ENCODE results near the gene SGSM1.

SGSM1 gene

DNA sequence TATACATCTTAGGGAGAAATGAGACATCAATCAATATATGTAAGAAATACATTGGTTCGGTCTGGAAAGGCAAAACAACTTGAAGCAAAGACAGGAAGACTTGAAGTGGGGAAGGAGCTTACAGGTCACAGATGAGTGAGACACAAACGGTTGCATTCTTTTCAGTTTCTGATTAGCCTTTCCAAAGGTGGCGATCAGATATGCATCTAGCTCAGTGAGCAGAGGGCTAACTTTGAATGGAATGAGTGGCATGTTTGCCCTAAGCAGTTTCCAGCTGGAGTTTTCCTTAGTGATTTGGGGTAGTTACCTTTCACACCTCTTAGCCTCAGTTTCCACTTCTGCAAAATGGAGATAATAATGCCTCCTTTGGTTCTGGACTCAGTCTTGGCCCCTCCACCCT, 124.7 kb downstream of the SGSM1 start:
- H3K4me1 ChIP-seq (ENCODE audit: insufficient read depth, low read length) = peaks cover 6% of the 10 kb centered on the region; the same call in 1 of the 2 replicates
- 0 out of 2 replicates have a peak, but pooled peaks cover 6% of the 10 kb centered on the region for H3K9me3 ChIP-seq (ENCODE audit: control insufficient read depth, insufficient read depth, low read length)
- H3K9ac ChIP-seq (ENCODE audit: low read depth, low read length) = no peak overlapping the region
- no peaks in the 10 kb centered on the region for H3K36me3 ChIP-seq (ENCODE audit: insufficient read depth, low read length)

DNA sequence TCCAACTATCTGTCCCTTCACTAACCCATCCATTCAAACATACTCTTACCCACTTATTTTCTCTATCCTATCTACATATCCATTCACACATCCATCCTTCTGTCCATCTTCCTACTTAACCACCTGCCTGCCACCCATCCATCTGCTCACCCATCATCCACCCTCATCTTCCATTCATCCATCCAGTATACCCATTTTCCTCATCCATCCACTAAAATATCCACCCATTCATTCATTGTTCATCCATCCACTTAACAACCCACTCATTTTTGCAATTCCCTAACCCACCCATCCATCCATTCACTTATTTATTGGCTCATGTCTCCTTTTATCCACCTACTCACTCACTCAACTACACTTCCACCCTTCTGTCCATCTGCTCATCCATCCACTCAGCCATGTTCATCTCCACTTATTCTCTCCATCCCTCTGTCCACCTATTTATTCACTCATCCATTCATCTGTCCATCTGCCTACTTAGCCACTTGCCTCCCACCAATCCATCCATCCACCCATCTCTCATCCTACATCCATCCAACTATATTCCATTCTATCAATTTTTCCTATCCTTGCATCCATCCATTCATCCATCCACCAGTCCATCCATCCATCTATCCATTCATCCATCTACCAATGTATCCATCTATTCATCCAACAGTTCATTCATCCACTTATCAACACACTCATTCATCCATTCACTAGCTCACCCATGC, 129.9 kb downstream of the SGSM1 start:
- Histone ChIP-seq H3K9ac (ENCODE audit: low read depth, low read length) (no peak overlapping the region), H3K9me3 (ENCODE audit: control insufficient read depth, insufficient read depth, low read length) (no peaks in the 10 kb centered on the region), H3K4me1 (ENCODE audit: insufficient read depth, low read length) (peaks cover 5% of the 10 kb centered on the region; the same call in 1 of the 2 replicates), H3K36me3 (ENCODE audit: insufficient read depth, low read length) (no peaks in the 10 kb centered on the region)

DNA sequence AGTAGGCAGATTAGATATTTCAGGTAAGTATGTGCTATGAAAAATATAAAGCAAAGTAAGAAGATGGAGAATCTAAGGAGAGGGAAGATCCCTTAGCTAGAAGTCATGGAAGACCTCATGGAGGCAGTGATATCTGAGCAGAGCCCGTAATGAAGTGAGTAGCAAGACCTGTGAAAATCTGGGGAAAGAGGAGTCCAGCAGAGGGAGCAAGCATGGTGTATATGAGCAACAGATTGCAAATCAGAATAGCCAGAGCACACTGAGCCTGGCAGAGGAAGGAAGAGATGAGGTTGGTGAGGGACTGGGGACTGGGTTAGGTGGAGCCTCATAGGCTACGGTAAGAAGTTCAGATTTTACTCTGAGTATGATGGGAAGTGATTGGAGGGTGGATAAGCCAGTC, 131.1 kb downstream of the SGSM1 start:
- H3K4me1 ChIP-seq (ENCODE audit: insufficient read depth, low read length) = peaks cover 5% of the 10 kb centered on the region; the same call in 1 of the 2 replicates
- no peaks in the 10 kb centered on the region for H3K9me3 ChIP-seq (ENCODE audit: control insufficient read depth, insufficient read depth, low read length)
- no peak overlapping the region for H3K9ac ChIP-seq (ENCODE audit: low read depth, low read length)
- H3K36me3 ChIP-seq (ENCODE audit: insufficient read depth, low read length) = no peaks in the 10 kb centered on the region

DNA sequence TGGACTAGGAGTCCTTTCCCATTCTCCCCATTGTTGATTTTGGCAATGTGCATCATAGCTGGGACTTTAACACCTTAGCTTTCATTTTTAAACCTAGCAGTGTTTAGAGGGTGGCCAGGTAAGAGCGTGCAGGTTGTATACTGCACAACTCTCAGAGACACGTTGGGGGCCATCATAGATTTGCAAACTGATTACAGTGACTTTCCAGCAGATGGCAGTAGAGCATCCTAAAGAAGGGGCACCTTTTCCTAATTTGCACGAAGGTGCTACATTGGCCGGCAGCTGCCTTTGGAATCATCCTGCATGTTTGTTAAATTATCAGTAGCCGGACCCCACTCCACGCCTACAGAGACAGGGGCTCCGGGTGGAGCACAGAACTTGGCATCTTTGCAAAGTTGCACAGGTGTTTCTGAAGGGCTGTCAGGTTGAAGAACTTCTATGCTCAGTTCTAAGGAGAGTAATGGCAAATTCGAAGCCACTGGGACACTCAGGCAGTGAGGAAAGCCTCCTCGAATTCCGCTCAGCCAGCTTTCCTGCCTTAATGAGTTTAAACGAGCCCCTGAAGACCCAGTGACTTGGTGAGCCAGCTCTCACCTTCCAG, 132.8 kb downstream of the SGSM1 start:
- Histone ChIP-seq H3K9ac (ENCODE audit: low read depth, low read length) (no peak overlapping the region), H3K36me3 (ENCODE audit: insufficient read depth, low read length) (no peaks in the 10 kb centered on the region), H3K4me1 (ENCODE audit: insufficient read depth, low read length) (peaks cover 4% of the 10 kb centered on the region; the same call in 1 of the 2 replicates), H3K9me3 (ENCODE audit: control insufficient read depth, insufficient read depth, low read length) (no peaks in the 10 kb centered on the region)

DNA sequence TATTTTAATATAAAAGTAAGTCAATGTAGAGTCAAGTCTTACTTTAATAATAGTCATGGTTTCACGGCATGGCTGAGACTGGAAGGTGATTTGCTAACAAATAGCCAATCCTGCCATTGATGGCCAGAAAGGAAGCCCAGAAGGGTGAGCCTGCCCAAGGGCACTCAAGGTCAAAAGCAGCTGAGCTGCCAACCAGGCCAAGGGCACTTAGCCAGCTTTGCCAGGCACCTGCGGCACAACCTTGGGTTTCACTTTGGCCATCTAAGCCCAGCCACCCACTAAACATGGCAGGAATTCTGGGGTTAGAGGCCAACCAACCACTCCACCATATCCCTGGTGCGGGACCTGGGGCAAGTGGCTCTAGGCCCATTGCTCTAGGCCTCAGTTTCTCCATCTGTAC, 136.3 kb downstream of the SGSM1 start:
- no peaks in the 10 kb centered on the region for H3K9me3 ChIP-seq (ENCODE audit: control insufficient read depth, insufficient read depth, low read length)
- H3K9ac ChIP-seq (ENCODE audit: low read depth, low read length) = no peak overlapping the region
- no peaks in the 10 kb centered on the region for H3K36me3 ChIP-seq (ENCODE audit: insufficient read depth, low read length)
- H3K4me1 ChIP-seq (ENCODE audit: insufficient read depth, low read length) = peaks cover 3% of the 10 kb centered on the region; the same call in 1 of the 2 replicates

DNA sequence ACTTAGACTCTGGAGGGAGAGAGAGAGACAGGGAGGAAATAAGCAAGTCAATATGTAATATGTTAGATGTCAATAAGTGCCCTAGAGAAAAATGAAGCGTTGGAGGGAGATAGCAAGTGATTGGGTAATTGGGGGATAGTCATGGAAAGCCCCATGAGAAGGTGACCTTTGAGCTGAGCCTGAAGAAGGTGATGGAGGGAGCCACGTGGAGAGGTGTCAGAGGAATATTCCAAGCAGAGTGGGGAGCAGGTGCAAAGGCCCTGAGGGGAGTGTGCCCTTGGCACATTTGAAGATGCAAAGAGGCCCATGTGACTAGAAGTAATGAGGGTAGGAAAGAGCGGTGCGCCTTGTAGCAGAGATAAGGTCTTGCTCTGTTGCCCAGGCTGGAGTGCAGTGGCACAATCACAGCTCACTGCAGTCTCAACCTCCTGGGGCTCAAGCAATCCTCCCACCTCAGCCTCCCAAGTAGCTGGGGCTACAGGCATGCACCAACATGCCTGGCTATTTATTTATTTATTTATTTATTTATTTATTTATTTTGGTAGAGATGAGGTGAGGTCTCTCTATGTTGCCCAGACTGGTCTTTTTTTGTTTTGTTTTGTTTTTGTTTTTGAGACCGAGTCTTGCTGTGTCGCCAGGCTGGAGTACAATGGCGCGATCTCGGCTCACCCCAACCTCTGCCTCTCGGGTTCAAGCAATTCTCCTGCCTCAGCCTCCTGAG, 138.4 kb downstream of the SGSM1 start:
- Histone ChIP-seq H3K36me3 (ENCODE audit: insufficient read depth, low read length) (no peaks in the 10 kb centered on the region), H3K4me1 (ENCODE audit: insufficient read depth, low read length) (peaks cover under 1% of the 10 kb centered on the region; the same call in 1 of the 2 replicates), H3K9ac (ENCODE audit: low read depth, low read length) (no peak overlapping the region), H3K9me3 (ENCODE audit: control insufficient read depth, insufficient read depth, low read length) (no peaks in the 10 kb centered on the region)

DNA sequence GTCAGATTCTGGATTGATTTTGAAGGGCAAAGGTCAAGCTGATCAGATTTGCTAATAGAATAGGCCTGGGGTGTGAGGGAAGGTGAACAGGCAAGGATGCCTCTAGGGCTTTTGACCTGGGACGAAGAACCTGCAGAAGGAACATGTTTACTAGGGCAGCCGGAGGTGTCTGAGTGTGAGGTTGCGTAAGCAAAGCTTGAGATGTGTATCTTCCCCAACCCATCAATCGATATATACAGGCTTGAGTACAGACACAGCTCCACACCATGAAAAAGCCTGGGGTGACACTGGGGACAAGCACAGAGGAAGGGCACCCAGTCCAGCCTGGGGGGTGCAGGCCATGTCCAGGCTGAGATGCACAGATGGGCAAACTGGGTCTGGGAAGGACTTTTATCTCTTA, 139.4 kb downstream of the SGSM1 start:
- Histone ChIP-seq H3K4me1 (ENCODE audit: insufficient read depth, low read length) (no peaks in the 10 kb centered on the region; the same call in 1 of the 2 replicates), H3K9me3 (ENCODE audit: control insufficient read depth, insufficient read depth, low read length) (no peaks in the 10 kb centered on the region), H3K36me3 (ENCODE audit: insufficient read depth, low read length) (no peaks in the 10 kb centered on the region), H3K9ac (ENCODE audit: low read depth, low read length) (no peak overlapping the region)

DNA sequence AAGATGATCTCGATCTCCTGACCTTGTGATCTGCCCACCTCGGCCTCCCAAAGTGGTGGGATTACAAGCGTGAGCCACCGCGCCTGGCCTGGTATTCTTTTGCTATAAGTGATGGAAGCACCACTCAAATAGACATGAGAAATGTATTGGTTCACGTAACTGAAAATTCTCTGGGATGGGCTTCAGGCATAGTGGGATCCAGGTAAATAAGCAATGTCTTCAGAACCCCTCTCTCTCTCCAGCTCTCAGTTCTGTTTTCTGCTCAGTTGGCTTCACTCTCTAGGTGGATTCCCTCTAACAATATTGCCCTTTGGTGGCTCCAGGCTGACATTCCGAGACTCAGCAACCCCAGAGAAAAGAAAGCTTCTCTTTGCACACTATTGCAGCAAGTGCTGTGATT, 141.4 kb downstream of the SGSM1 start:
- no peaks in the 10 kb centered on the region for H3K36me3 ChIP-seq (ENCODE audit: insufficient read depth, low read length)
- H3K9ac ChIP-seq (ENCODE audit: low read depth, low read length) = no peak overlapping the region
- no peaks in the 10 kb centered on the region for H3K9me3 ChIP-seq (ENCODE audit: control insufficient read depth, insufficient read depth, low read length)
- H3K4me1 ChIP-seq (ENCODE audit: insufficient read depth, low read length) = peaks cover 4% of the 10 kb centered on the region

DNA sequence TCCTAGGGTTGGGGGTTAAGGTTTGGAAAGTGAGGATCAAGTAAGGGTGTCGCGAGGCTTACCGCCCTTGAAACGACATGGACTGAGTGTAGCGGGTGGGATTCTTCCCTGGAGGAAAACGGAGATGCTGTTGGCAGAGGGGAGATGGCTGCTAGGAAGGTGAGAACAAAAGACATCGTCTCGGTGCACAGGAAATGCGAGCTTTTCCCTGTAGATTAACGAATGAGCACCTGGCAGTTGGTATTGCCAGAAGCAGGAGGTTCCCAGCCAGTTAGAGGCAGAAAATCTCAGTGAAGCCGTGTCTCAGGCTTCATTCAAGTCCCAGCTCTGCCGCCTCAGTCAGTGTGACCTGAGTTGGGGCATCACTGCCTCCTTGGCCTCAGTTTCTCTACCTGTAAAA, 141.9 kb downstream of the SGSM1 start:
- no peaks in the 10 kb centered on the region for H3K36me3 ChIP-seq (ENCODE audit: insufficient read depth, low read length)
- H3K9me3 ChIP-seq (ENCODE audit: control insufficient read depth, insufficient read depth, low read length) = no peaks in the 10 kb centered on the region
- no peak overlapping the region for H3K9ac ChIP-seq (ENCODE audit: low read depth, low read length)
- peaks cover 4% of the 10 kb centered on the region for H3K4me1 ChIP-seq (ENCODE audit: insufficient read depth, low read length)

DNA sequence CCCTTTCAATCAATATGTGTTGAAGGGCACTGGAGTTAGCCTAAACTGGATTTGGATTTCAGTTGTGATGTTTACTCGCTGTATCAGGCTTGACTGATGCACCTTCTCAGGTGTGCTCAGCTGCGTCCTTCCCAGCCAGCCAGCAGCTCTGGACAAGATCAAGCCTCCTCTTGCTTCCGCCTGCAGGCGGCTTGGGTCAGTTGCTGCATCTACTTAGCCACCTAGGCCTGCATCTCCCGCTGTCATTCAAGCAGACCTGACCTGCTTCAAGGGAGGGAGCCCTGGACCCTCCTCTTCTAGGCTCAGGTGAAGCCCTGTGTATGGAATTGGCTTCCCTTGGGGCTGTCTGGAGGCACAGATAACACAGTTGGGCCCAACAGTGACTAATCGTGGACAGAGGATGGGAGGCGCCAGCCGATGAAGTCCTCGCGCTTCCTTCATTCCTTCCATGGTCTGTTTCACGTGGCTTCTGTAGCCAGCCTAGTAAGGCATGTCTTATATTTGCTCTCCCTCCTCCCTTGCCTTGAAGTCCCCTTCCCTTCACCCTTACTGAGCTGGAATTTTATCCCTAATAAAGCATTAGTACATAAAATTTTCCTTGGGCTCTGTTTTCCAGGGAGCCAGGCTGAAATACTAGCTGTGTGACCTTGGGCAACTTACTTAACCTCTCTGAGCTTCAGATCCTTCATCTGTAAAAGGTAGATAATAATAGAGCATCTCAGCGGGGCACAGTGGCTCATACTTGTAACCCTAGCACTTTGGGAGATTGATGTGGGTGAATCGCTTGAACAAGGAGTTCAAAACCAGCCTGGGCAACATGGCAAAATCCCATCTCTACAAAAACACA, 142.6 kb downstream of the SGSM1 start:
- Histone ChIP-seq H3K9ac (ENCODE audit: low read depth, low read length) (no peak overlapping the region), H3K4me1 (ENCODE audit: insufficient read depth, low read length) (peaks cover 4% of the 10 kb centered on the region), H3K36me3 (ENCODE audit: insufficient read depth, low read length) (no peaks in the 10 kb centered on the region), H3K9me3 (ENCODE audit: control insufficient read depth, insufficient read depth, low read length) (no peaks in the 10 kb centered on the region)

DNA sequence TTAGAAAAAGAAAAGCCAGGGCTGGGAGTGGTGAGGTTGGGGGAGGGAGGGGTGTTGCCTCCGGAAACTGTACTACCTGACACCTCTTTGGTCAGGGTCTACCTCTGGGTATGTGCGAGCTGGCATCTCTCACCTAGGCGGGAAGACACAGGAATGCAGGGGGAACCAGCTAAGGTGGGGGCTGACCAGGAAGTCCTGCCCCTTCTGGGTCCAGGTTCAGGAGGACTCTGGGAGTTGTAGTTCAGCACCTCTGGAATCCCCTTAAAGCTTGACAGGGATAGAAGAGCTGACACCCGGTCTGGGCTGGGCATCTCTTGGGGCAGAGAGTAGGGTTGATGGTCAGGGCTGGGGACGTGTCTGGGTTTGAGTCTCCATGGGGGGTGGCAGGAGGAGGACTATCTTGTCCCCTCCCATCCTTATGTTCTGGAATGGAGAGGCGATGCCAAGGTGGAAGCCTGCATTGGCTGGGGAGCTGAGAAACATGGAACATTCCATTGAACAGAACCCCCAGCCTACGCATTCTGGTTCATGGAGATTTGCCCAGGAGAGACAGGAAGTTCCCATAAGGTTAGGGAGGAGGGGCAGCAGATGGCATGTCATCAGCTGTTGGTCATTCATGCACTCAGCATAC, 144.4 kb downstream of the SGSM1 start:
- Histone ChIP-seq H3K9me3 (ENCODE audit: control insufficient read depth, insufficient read depth, low read length) (no peaks in the 10 kb centered on the region), H3K36me3 (ENCODE audit: insufficient read depth, low read length) (no peaks in the 10 kb centered on the region), H3K4me1 (ENCODE audit: insufficient read depth, low read length) (peaks cover 9% of the 10 kb centered on the region), H3K9ac (ENCODE audit: low read depth, low read length) (peak overlapping the region; percentile 35; the same call in 1 of the 2 replicates)

DNA sequence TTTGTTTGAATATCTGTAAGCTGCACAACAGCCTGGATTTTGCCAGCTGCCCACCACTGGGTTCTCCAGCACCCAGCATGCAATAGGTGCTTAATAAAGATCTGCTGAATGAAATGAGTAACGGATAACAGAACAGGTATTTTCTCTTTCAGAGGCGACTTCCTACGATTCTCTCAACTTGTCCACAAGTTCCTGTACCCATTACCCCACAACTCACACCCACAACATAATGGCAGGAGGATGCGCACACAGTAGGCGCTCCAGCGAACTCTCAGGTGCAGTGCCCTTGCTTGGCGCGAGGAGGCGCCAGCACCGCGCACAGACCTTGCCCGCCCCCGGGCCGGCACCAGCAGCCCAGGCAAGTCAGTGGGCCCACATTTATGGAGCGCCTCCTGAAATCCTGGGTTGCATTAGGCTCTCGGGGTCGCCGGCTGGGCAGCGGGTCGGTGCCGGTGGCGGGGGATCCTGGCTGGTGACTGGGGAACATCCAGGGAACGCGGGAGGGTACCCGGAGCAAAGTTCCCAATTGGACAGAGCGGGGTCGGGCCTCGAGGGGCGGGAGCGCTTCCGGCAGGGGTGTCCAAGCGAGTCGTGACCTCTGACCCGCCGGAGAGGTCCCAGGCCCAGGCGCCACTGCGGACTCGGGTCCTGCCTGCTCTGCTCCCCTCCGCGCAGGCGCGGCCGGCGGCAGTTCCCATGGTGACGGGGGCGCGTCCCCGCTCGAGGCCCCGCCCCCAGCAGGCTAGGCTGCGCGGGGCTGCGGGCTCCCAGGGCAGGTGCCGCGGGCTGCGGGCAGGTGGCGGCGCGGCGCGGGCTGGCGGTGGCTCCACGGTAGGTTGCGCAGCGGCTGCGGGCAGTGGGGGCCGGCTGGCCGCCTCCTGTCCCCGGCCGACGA, 146.2 kb downstream of the SGSM1 start, which contains the start of gene KIAA1671:
Gene KIAA1671 (plus strand): TSS at position 775 of the 895 bp plus-strand sequence. CDS start 75,284 bp downstream, outside the sequence.
- Histone ChIP-seq H3K9ac (ENCODE audit: low read depth, low read length) (peak within 1 kb of the TSS; percentile 91), H3K9me3 (ENCODE audit: control insufficient read depth, insufficient read depth, low read length) (no peaks in the 10 kb centered on the region), H3K4me1 (ENCODE audit: insufficient read depth, low read length) (peaks cover 9% of the 10 kb centered on the region; the same call in 1 of the 2 replicates), H3K36me3 (ENCODE audit: insufficient read depth, low read length) (no peaks in the 10 kb centered on the region)
